ENCODE data around the gene TK1.

DNA sequence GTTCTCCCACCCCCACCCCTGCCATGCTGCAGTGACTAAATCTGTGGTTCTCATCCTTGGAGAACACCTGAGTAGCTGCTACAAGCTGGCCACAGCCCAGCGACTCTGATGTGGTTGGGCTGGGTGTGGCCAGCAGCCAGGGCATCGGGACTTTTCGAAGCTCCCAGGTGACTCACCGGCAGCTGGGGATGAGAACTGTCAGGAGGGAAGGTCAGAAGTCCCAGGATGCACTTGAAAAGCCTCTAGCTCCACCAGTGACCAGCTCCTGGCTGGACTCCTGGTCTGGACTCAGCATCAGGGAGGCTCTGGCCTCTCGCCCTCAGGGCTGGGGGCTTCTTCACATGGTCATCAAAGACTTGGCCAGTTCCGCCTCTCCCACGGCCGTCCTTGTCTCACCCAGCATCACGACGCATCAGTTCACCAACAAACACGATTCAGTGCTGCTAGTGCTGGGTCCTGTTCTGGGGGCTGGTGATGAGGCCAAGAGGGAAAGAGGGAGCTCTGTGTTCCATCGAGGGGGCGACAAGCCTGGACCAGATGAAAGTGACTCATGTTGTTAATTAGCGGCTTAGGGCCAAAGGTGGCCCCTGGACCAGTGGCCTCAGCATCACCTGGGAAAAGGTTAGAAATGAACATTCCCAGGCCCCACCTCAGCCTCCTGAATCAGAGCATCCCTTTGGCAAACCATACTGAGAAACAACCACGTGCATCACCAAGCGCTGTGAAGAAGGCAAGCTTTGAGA, 44.6 kb downstream of the TK1 start:
- no peak for TF ChIP-seq REST (IDR thresholded peaks at IDR 0.05; ENCODE audit: low read depth, low read length)
- TF ChIP-seq IRF3 (IDR thresholded peaks at IDR 0.05; ENCODE audit: low read depth, low read length) = no peak

Data from SK-N-SH (cell line).